ENCODE results near the gene NID2. TPM values are rescaled to one million over a fixed set of nuclear protein-coding genes. Genes with fewer than 3 reads are reported as not detected.

The NID2 gene
- total and polyA plus RNA-seq, 7 experiments from 2014 or later: 0.35 to 0.94 (median 0.42) TPM; not detected in 4

DNA sequence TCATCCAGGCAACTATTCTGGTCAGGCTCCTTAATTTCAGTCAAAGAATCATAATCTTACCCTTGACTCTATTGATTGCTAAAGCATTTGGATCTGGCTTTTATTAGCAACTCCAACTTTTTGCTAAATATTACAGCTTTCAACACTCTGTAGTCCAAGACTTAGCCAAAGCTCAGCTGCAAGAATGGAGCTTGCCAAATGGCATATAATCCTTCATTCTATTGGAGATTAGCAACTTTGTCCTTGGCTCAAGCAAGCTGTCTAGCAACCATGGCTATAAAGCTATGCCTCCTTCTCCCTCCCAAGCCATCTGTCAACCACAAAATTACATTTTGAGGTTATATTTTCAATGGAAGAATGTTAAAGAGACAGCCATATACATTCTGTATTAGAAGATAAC lies 23.1 kb upstream of the NID2 start:
- POLR2A ChIA-PET: no interaction called here
- H3K4me3 ChIP-seq (ENCODE audit: low read length): no peak overlapping the region
- Mint-ChIP-seq H3K4me1 (no peaks in the 10 kb centered on the region), H3K27ac (no peak overlapping the region), H3K9me3 (peaks cover 0 to 5% (median 0%) of the 10 kb centered on the region in 11 donors), H3K36me3 (no peaks in the 10 kb centered on the region), H3K4me3 (no peak overlapping the region), H3K27me3 (peaks cover 12 to 38% (median 22%) of the 10 kb centered on the region in 5 donors)
- intact Hi-C loops (cut with micrococcal nuclease): no loop called here
- no peak overlapping the region for H3K27ac ChIP-seq (ENCODE audit: low read depth, low read length)
- no peaks in the 10 kb centered on the region for H3K4me1 ChIP-seq (ENCODE audit: control insufficient read depth in 2 of 2, insufficient read depth in 2 of 2, low read length in 2 of 2)
- no peaks in the 10 kb centered on the region for H3K9me3 ChIP-seq (ENCODE audit: control insufficient read depth in 2 of 3, low read length in 3 of 3)
- ATAC-seq (no peak), DNase-seq (no peak)
- H3K36me3 ChIP-seq (ENCODE audit: control insufficient read depth in 2 of 3, insufficient read depth in 3 of 3, low read length in 3 of 3): no peaks in the 10 kb centered on the region
- CTCF ChIA-PET: no interaction called here
- no peaks in the 10 kb centered on the region for H3K27me3 ChIP-seq (ENCODE audit: control insufficient read depth in 2 of 2, insufficient read depth in 2 of 2, low read length in 2 of 2)

DNA sequence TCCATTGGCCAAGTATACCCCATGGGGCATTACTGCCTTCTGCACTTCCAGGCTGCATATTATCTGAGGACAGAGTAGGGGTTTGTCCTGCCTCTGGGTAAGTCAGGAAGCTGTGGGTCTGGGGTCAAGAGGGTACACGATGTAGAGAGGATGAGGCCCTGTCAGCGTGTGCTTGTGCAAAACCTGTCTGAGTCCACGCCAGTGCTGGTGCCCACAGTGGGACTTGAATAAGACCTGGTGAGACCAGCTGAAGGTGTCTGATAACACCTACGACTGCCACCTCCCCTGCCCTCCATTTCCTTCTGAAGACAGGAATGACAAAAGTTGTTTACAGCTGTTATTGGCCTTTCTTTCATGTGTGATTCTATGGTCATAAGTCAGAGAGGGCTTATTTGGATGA lies 22.1 kb upstream of the NID2 start:
- Histone ChIP-seq H3K27me3 (ENCODE audit: control insufficient read depth in 2 of 2, insufficient read depth in 2 of 2, low read length in 2 of 2) (no peaks in the 10 kb centered on the region), H3K27ac (ENCODE audit: low read depth, low read length) (no peak overlapping the region), H3K4me1 (ENCODE audit: control insufficient read depth in 2 of 2, insufficient read depth in 2 of 2, low read length in 2 of 2) (no peaks in the 10 kb centered on the region), H3K36me3 (ENCODE audit: control insufficient read depth in 2 of 3, insufficient read depth in 3 of 3, low read length in 3 of 3) (no peaks in the 10 kb centered on the region), H3K4me3 (ENCODE audit: low read length) (no peak overlapping the region), H3K9me3 (ENCODE audit: control insufficient read depth in 2 of 3, low read length in 3 of 3) (no peaks in the 10 kb centered on the region)
- Mint-ChIP-seq H3K27me3 (peaks cover 12 to 34% (median 22%) of the 10 kb centered on the region in 5 donors), H3K4me1 (no peaks in the 10 kb centered on the region), H3K9me3 (peaks cover 0 to 5% (median 0%) of the 10 kb centered on the region in 11 donors), H3K4me3 (no peak overlapping the region), H3K36me3 (no peaks in the 10 kb centered on the region), H3K27ac (no peak overlapping the region)
- intact Hi-C loops (cut with micrococcal nuclease): no loop called here
- DNase-seq: no peak
- CTCF ChIA-PET: no interaction called here
- POLR2A ChIA-PET: no interaction called here
- no peak for ATAC-seq

DNA sequence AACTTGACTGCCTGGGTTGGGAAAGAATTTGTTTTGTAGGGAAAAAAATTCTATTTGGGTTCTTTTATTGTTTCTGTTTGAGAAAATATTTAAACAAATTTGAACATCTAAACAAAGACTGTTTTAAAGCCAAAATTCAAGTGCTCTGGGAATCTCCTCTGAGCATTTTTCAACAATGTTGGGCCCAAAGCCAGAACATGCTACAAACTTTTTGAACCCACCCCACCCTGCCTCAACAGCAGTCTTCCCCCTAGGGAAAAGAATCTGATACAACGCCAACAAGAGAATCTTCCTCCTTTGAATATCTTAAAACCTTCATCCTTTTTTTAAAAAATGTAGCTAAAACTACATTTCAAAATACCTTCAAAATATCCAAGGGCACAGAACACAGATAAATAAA lies 20.4 kb upstream of the NID2 start:
- Mint-ChIP-seq H3K4me3 (no peak overlapping the region), H3K36me3 (peaks cover 0 to 5% (median 0%) of the 10 kb centered on the region in 5 donors), H3K9me3 (peaks cover 1 to 14% (median 5%) of the 10 kb centered on the region in 11 donors), H3K4me1 (no peaks in the 10 kb centered on the region), H3K27ac (no peak overlapping the region), H3K27me3 (peaks cover 12 to 44% (median 28%) of the 10 kb centered on the region in 5 donors)
- no peaks in the 10 kb centered on the region for H3K4me1 ChIP-seq (ENCODE audit: control insufficient read depth in 2 of 2, insufficient read depth in 2 of 2, low read length in 2 of 2)
- POLR2A ChIA-PET: no interaction called here
- no peak for ATAC-seq
- CTCF ChIA-PET: no interaction called here
- no peaks in the 10 kb centered on the region for H3K27me3 ChIP-seq (ENCODE audit: control insufficient read depth in 2 of 2, insufficient read depth in 2 of 2, low read length in 2 of 2)
- intact Hi-C loops (cut with micrococcal nuclease): no loop called here
- no peak for DNase-seq
- H3K9me3 ChIP-seq (ENCODE audit: control insufficient read depth in 2 of 3, low read length in 3 of 3): no peaks in the 10 kb centered on the region
- H3K27ac ChIP-seq (ENCODE audit: low read depth, low read length): no peak overlapping the region
- no peaks in the 10 kb centered on the region for H3K36me3 ChIP-seq (ENCODE audit: control insufficient read depth in 2 of 3, insufficient read depth in 3 of 3, low read length in 3 of 3)
- H3K4me3 ChIP-seq (ENCODE audit: low read length): no peak overlapping the region

DNA sequence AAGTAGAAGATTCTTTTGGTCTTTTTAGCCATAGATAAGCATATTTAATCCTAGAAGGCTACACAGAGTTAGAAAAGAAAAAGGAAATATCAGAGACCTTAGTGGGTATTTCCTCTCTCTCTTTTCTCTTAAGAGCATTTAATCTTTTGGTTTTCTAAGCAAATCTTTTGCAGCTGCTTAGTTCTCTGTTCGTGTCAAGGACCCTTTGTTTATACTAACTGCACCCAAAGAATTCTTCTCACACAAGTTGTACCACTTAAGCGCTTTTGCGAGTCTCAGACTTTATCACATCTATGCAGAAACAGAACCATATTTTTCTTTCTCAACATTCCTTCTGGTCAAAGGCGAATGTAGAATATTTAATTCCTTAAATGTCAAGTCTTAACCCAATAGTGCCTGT lies 17.9 kb upstream of the NID2 start:
- intact Hi-C loops (cut with micrococcal nuclease): no loop called here
- no peaks in the 10 kb centered on the region for H3K4me1 Mint-ChIP-seq
- H3K9me3 ChIP-seq (ENCODE audit: control insufficient read depth in 2 of 3, low read length in 3 of 3): no peaks in the 10 kb centered on the region
- no peaks in the 10 kb centered on the region for H3K4me1 ChIP-seq (ENCODE audit: control insufficient read depth in 2 of 2, insufficient read depth in 2 of 2, low read length in 2 of 2)
- H3K4me3 ChIP-seq (ENCODE audit: low read length): no peak overlapping the region
- ATAC-seq: no peak
- no peak overlapping the region for H3K27ac Mint-ChIP-seq
- peaks cover 12 to 42% (median 27%) of the 10 kb centered on the region in 5 donors for H3K27me3 Mint-ChIP-seq
- ChIA-PET POLR2A (no interaction called here), CTCF (no interaction called here)
- no peak for DNase-seq
- H3K27me3 ChIP-seq (ENCODE audit: control insufficient read depth in 2 of 2, insufficient read depth in 2 of 2, low read length in 2 of 2): no peaks in the 10 kb centered on the region
- H3K9me3 Mint-ChIP-seq: peaks cover 1 to 16% (median 5%) of the 10 kb centered on the region in 11 donors
- H3K36me3 Mint-ChIP-seq: peaks cover 0 to 5% (median 0%) of the 10 kb centered on the region in 5 donors
- no peaks in the 10 kb centered on the region for H3K36me3 ChIP-seq (ENCODE audit: control insufficient read depth in 2 of 3, insufficient read depth in 3 of 3, low read length in 3 of 3)
- no peak overlapping the region for H3K27ac ChIP-seq (ENCODE audit: low read depth, low read length)
- no peak overlapping the region for H3K4me3 Mint-ChIP-seq

DNA sequence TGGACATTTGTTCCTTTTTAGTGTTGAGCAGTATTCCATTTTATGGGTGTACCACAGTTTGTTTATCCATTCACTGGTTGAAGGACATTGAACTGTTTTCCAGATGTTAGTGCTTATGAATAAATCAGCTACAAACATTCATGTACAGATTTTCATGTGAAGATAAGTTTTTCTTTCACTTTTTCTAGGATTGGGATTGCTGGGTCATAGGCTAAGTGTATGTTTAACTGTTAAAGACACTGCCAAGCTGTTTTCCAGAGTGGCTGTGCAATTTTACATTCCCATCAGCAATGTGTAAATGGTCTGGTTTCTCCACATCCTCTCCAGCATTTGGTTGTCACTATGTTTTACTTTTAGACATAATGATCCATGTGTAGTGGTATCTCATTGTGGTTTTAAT lies 14.0 kb upstream of the NID2 start:
- no peaks in the 10 kb centered on the region for H3K9me3 ChIP-seq (ENCODE audit: control insufficient read depth in 2 of 3, low read length in 3 of 3)
- ChIA-PET POLR2A (no interaction called here), CTCF (no interaction called here)
- no peak overlapping the region for H3K27ac ChIP-seq (ENCODE audit: low read depth, low read length)
- Mint-ChIP-seq H3K36me3 (peaks cover 0 to 5% (median 0%) of the 10 kb centered on the region in 5 donors), H3K9me3 (peaks cover 0 to 16% (median 5%) of the 10 kb centered on the region in 11 donors), H3K4me3 (no peak overlapping the region), H3K27me3 (peaks cover 8 to 56% (median 24%) of the 10 kb centered on the region in 5 donors), H3K27ac (no peak overlapping the region), H3K4me1 (no peaks in the 10 kb centered on the region)
- intact Hi-C loops (cut with micrococcal nuclease): no loop called here
- H3K36me3 ChIP-seq (ENCODE audit: control insufficient read depth in 2 of 3, insufficient read depth in 3 of 3, low read length in 3 of 3): no peaks in the 10 kb centered on the region
- DNase-seq (no peak), ATAC-seq (no peak)
- no peak overlapping the region for H3K4me3 ChIP-seq (ENCODE audit: low read length)
- H3K4me1 ChIP-seq (ENCODE audit: control insufficient read depth in 2 of 2, insufficient read depth in 2 of 2, low read length in 2 of 2): no peaks in the 10 kb centered on the region
- H3K27me3 ChIP-seq (ENCODE audit: control insufficient read depth in 2 of 2, insufficient read depth in 2 of 2, low read length in 2 of 2): no peaks in the 10 kb centered on the region

DNA sequence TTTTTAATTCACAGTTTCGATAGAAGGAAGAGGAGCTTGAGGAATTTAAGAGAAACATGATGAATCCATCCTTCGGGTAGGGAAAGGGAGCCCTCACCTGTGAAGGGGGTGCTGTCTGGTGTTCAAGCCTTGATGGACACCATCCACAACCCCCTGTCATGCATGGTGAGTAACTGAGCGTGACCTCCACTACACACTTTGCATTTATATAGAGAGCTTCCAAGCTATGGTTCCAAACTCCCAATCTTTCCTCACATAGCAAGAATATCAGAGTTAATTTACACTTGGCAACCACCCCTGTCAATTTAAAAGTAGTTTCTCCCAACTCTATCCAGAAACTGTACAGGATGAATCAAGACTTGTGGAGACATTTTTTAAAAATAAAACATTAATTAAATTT lies 13.1 kb upstream of the NID2 start:
- no peaks in the 10 kb centered on the region for H3K9me3 ChIP-seq (ENCODE audit: control insufficient read depth in 2 of 3, low read length in 3 of 3)
- H3K4me3 Mint-ChIP-seq: no peak overlapping the region
- no peak overlapping the region for H3K27ac Mint-ChIP-seq
- intact Hi-C loops (cut with micrococcal nuclease): no loop called here
- H3K4me3 ChIP-seq (ENCODE audit: low read length): no peak overlapping the region
- DNase-seq (no peak), ATAC-seq (no peak)
- H3K36me3 Mint-ChIP-seq: peaks cover 0 to 5% (median 0%) of the 10 kb centered on the region in 5 donors
- H3K27me3 Mint-ChIP-seq: peaks cover 6 to 60% (median 22%) of the 10 kb centered on the region in 5 donors
- H3K27me3 ChIP-seq (ENCODE audit: control insufficient read depth in 2 of 2, insufficient read depth in 2 of 2, low read length in 2 of 2): no peaks in the 10 kb centered on the region
- CTCF ChIA-PET: no interaction called here
- H3K4me1 Mint-ChIP-seq: no peaks in the 10 kb centered on the region
- no peaks in the 10 kb centered on the region for H3K4me1 ChIP-seq (ENCODE audit: control insufficient read depth in 2 of 2, insufficient read depth in 2 of 2, low read length in 2 of 2)
- H3K9me3 Mint-ChIP-seq: peaks cover 0 to 16% (median 5%) of the 10 kb centered on the region in 11 donors
- POLR2A ChIA-PET: no interaction called here
- no peak overlapping the region for H3K27ac ChIP-seq (ENCODE audit: low read depth, low read length)
- no peaks in the 10 kb centered on the region for H3K36me3 ChIP-seq (ENCODE audit: control insufficient read depth in 2 of 3, insufficient read depth in 3 of 3, low read length in 3 of 3)

DNA sequence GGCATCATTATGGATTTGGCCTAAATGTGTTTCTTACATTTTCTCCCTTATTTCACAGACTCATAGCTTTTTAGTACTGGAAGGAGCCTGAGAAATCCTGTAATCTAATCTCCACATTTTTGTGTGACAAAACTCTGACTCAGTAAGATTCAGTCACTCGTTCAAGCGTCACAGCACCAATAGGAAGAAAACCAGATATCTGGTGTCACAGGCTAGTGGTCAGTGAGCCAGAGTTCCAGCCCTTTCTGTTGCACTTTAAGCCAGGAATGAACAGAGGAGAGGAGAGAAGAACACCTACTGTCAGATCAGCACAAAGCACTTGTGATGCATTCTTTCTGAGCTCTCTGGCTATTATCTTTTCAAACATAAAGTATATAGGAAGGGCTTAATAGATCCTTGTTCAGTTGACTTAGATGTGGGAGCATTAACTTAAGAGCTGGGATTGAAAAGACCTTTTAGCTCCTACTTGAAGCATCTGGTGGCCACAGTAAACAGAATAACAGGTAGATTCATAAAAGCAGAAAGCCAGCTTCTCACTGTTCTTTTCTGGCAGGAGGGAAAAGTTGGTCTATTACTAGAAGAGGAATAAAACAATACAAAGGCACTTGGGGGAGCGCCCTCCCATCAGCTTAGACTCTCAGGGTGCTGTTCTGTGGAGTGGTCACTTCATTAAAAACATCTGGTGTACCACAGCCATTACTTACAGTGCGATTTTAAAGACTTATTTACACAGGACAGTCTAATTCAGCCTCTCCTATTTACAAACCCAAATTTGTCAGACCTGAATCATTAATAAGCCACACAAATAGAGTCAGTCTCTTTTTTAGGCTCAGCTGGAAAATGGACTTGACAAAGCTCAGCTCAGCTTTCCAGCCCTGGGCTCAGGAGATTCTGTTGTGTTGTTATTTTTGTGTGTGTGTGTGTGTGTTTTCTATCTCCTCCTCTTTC lies 12.2 kb upstream of the NID2 start:
- H3K4me1 ChIP-seq (ENCODE audit: control insufficient read depth in 2 of 2, insufficient read depth in 2 of 2, low read length in 2 of 2): no peaks in the 10 kb centered on the region
- Mint-ChIP-seq H3K27ac (no peak overlapping the region), H3K4me3 (no peak overlapping the region), H3K9me3 (peaks cover 0 to 16% (median 5%) of the 10 kb centered on the region in 11 donors), H3K36me3 (peaks cover 0 to 5% (median 0%) of the 10 kb centered on the region in 5 donors), H3K27me3 (peaks cover 6 to 64% (median 28%) of the 10 kb centered on the region in 5 donors), H3K4me1 (no peaks in the 10 kb centered on the region)
- DNase-seq: no peak
- H3K36me3 ChIP-seq (ENCODE audit: control insufficient read depth in 2 of 3, insufficient read depth in 3 of 3, low read length in 3 of 3): no peaks in the 10 kb centered on the region
- H3K9me3 ChIP-seq (ENCODE audit: control insufficient read depth in 2 of 3, low read length in 3 of 3): no peaks in the 10 kb centered on the region
- H3K4me3 ChIP-seq (ENCODE audit: low read length): no peak overlapping the region
- intact Hi-C loops (cut with micrococcal nuclease): no loop called here
- H3K27me3 ChIP-seq (ENCODE audit: control insufficient read depth in 2 of 2, insufficient read depth in 2 of 2, low read length in 2 of 2): no peaks in the 10 kb centered on the region
- ATAC-seq: no peak
- CTCF ChIA-PET: no interaction called here
- no peak overlapping the region for H3K27ac ChIP-seq (ENCODE audit: low read depth, low read length)
- POLR2A ChIA-PET: no interaction called here
